T-helper 1 cell (primary cell): Measurements from ENCODE around the gene ZCCHC3.

Source experiments
- DNase-seq, 5 donors: peaks; one replicate each; pipeline ENCODE4 v3.0.0-alpha.2; 2012 to 2020

The ZCCHC3 gene

GRCh38 chr20:346640-347316 lies 49.4 kb downstream of the ZCCHC3 start, which contains the start of gene NRSN2:
NRSN2 (plus strand) TSS chr20:347111; CDS start chr20:349644, 2,533 bp downstream.
- DNase-seq: no peak

DNA sequence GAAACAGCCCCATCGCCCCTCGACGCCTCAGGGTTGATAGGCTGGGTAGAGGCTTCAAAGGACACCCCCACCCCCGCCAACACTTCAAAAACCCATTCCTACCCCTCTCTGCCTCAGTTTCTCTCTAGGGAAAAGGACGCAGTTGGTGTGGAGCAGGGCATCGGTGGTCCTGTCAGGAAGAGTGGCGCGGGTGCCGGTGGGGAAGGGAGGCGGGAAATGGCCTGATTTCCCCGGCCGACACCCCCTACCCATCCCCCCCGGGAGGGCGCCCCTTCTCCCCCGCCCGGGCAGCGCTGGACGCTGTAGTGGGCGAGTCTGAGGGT lies 49.9 kb downstream of the ZCCHC3 start:
- DNase-seq: no peak

GRCh38 chr20:347640-348484 lies 50.5 kb downstream of the ZCCHC3 start:
- peak; percentile 45 to 65 (median 48) for DNase-seq

GRCh38 chr20:348972-349841 lies 51.8 kb downstream of the ZCCHC3 start:
- DNase-seq: no peak
